GM12891 (cell line): Measurements from ENCODE around the gene ATG16L1.

Experiments
- PAX5 ChIP-seq: IDR thresholded peaks from 2 replicates; pipeline ENCODE4 v1.6.1; 2011; ENCODE audit warnings: low read length, moderate library complexity, mild to moderate bottlenecking; ENCODE audit not compliant: insufficient read depth, severe bottlenecking
- POLR2A ChIP-seq: IDR thresholded peaks from 2 replicates; pipeline ENCODE4 v1.6.1; 2011; ENCODE audit warnings: low read depth, low read length, control low read depth
- POLR2AphosphoS5 ChIP-seq: IDR thresholded peaks from 2 replicates; pipeline ENCODE4 v1.6.1; 2011; ENCODE audit warnings: low read depth, low read length, control low read depth
- POU2F2 ChIP-seq: IDR thresholded peaks from 2 replicates; pipeline ENCODE4 v1.6.1; 2011; ENCODE audit warnings: low read depth, mild to moderate bottlenecking, control low read depth, low read length, moderate library complexity
- SPI1 ChIP-seq: IDR thresholded peaks from 2 replicates; pipeline ENCODE4 v1.6.1; 2011; ENCODE audit warnings: low read depth, low read length, control low read depth
- TAF1 ChIP-seq: IDR thresholded peaks from 2 replicates; pipeline ENCODE4 v1.6.1; 2011; ENCODE audit warnings: low read depth, low read length, control low read depth

GRCh38 chr2:233312874-233313273 is 61.4 kb downstream of the ATG16L1 start:
- no peak for TF ChIP-seq PAX5
- no peak for TF ChIP-seq POLR2A
- TF ChIP-seq POLR2AphosphoS5 = no peak
- no peak for TF ChIP-seq TAF1
- TF ChIP-seq SPI1 = no peak
- no peak for TF ChIP-seq POU2F2
